GM12878 (cell line): Measurements from ENCODE around the gene GZMM. TPM values are rescaled to one million over a fixed set of nuclear protein-coding genes. Genes with fewer than 3 reads are reported as not detected.
A peak's percentile ranks its signal among the peaks of the same experiment; 100 is the strongest.

ENCODE experiments used
- ATAC-seq: fragments of 200-7000 bp; cut with Tn5 transposase; 3 replicates; pipeline ENCODE4 v1.9.1; 2020; ENCODE audit warnings: mild to moderate bottlenecking, moderate library complexity
- BruUV-seq: library from RNA; stranded (reverse); fragments of 400-500 nt; replicated peaks from 2 replicates; lab custom pipeline; 2021; lab: Mats Ljungman, UMichigan
- CTCF ChIA-PET: fragments of 300-600 bp; sonication (Branson Sonifier 250); formaldehyde crosslinking; extraction: SDS; loops from one replicate; lab custom pipeline; 2021; ENCODE audit warnings: inconsistent platforms; lab: Yijun Ruan, JAX
- POLR2A ChIA-PET: fragments of 350-600 bp; formaldehyde crosslinking; extraction: SDS; loops from one replicate; lab custom pipeline; 2021; ENCODE audit warnings: inconsistent platforms; lab: Charles Lee
- RAD21 ChIA-PET: fragments of 300-600 bp; sonication (Branson Sonifier 250); formaldehyde crosslinking; loops from one replicate; lab custom pipeline; 2023; ENCODE audit warnings: antibody characterized with exemption; ENCODE audit not compliant: unreplicated experiment; lab: Charles Lee
- SMC1A ChIA-PET: fragments of 300-600 bp; sonication (Branson Sonifier 250); formaldehyde crosslinking; loops from one replicate; lab custom pipeline; 2023; ENCODE audit not compliant: unreplicated experiment, uncharacterized antibody; lab: Charles Lee
- DNase-seq: peaks from one replicate; pipeline ENCODE4 v3.0.0-alpha.2; 2011; ENCODE audit warnings: low read depth, low spot score
- FAIRE-seq: peaks from 3 replicates; lab custom pipeline; 2011; peaks lifted over from hg19 to GRCh38; lab: Jason Lieb, UNC
- H2AFZ ChIP-seq: 2 replicates; pipeline ENCODE4 v1.6.0; 2011; ENCODE audit warnings: low read depth, low read length, control low read depth; ENCODE audit not compliant: control insufficient read depth
- H3K27ac ChIP-seq: 2 replicates; pipeline ENCODE4 v1.5.1; 2011; ENCODE audit warnings: control low read depth; ENCODE audit not compliant: control insufficient read depth, insufficient read depth
- H3K27me3 ChIP-seq, 2 experiments: replicated peaks in 1 of 2; 2 replicates each; pipeline versions ENCODE4 v1.6.0 to v1.6.1; 2011; ENCODE audit warnings: low read length in 1 of 2; ENCODE audit not compliant: control insufficient read depth in 2 of 2, insufficient read depth in 2 of 2
- H3K36me3 ChIP-seq, 2 experiments: 2 replicates each; pipeline ENCODE4 v1.5.1; 2011; ENCODE audit warnings: low read length in 1 of 2; ENCODE audit not compliant: control insufficient read depth in 2 of 2, insufficient read depth in 2 of 2
- H3K4me1 ChIP-seq: 2 replicates; pipeline ENCODE4 v1.6.1; 2011; ENCODE audit warnings: mild to moderate bottlenecking, low read length, moderate library complexity, mixed read lengths; ENCODE audit not compliant: control insufficient read depth, insufficient read depth
- H3K4me2 ChIP-seq: 2 replicates; pipeline ENCODE4 v1.6.0; 2011; ENCODE audit warnings: control low read depth; ENCODE audit not compliant: control insufficient read depth, insufficient read depth
- H3K4me3 ChIP-seq: fragments of 200-600 bp; sonication (generic); 2 replicates; pipeline ENCODE4 v1.5.1; 2016
- H3K79me2 ChIP-seq: 2 replicates; pipeline ENCODE4 v1.6.0; 2011; ENCODE audit warnings: low read length; ENCODE audit not compliant: control insufficient read depth, insufficient read depth
- H3K9ac ChIP-seq: 2 replicates; pipeline ENCODE4 v1.8.0; 2011; ENCODE audit warnings: low read length, control low read depth, mixed read lengths; ENCODE audit not compliant: control insufficient read depth, insufficient read depth
- H3K9me3 ChIP-seq: replicated peaks from 3 replicates; pipeline ENCODE4 v1.5.1; 2011; ENCODE audit warnings: mild to moderate bottlenecking, low read length; ENCODE audit not compliant: control insufficient read depth, insufficient read depth
- H4K20me1 ChIP-seq: 2 replicates; pipeline ENCODE4 v1.6.0; 2011; ENCODE audit not compliant: control insufficient read depth, insufficient read depth
- IKZF1 ChIP-seq: fragments of 450-650 bp; conservative IDR thresholded peaks from 2 replicates; pipeline ENCODE4 v1.6.1; 2017; ENCODE audit warnings: antibody characterized with exemption, mild to moderate bottlenecking
- MEF2B ChIP-seq: fragments of 450-650 bp; IDR thresholded peaks from 2 replicates; pipeline ENCODE4 v1.6.1; 2018; ENCODE audit warnings: mild to moderate bottlenecking, moderate library complexity; ENCODE audit not compliant: partially characterized antibody, poor library complexity, severe bottlenecking
- RELA ChIP-seq: fragments of 450-650 bp; IDR thresholded peaks from 2 replicates; pipeline ENCODE4 v1.8.0; 2014; ENCODE audit warnings: borderline replicate concordance; ENCODE audit not compliant: partially characterized antibody
- SREBF1 ChIP-seq: IDR thresholded peaks from 2 replicates; pipeline ENCODE4 v1.6.1; 2012; ENCODE audit warnings: mild to moderate bottlenecking, low read length
- ZBTB33 ChIP-seq: fragments of 450-650 bp; IDR thresholded peaks from 2 replicates; pipeline ENCODE4 v1.6.1; 2017; ENCODE audit warnings: mild to moderate bottlenecking
- WGBS: methylation state at CpG from one replicate; pipeline ENCODE4 v1.1.6; 2016; ENCODE audit warnings: low lambda C conversion rate; ENCODE audit not compliant: insufficient replicate concordance, insufficient coverage; ENCODE audit errors: missing lambda C conversion rate; 5-methylcytosine and 5-hydroxymethylcytosine counted together
- in situ Hi-C: fragments of 300-500 bp; cut with MboI; formaldehyde crosslinking; loops from 9 replicates; pipeline ENCODE4 v1.14.3; 2018; ENCODE audit warnings: mixed read lengths
- intact Hi-C: fragments of 100-400 bp; cut with micrococcal nuclease; formaldehyde crosslinking; loops from one replicate; pipeline ENCODE4 v1.14.2; 2022; ENCODE audit not compliant: unreplicated experiment
- polyA plus RNA-seq, 11 experiments: library from polyadenylated mRNA; depleted of rRNA in 4 of 11; unstranded in 6 of 11; stranded (reverse) in 5 of 11; fragments of >200 nt; fragmentation: Nextera tagmentation in 4 of 11; fragmentation: Illumina TruSeq in 1 of 11; extraction: Ambion mirVana in 4 of 11; extraction: Trizol in 1 of 11; gene quantifications; 1 replicate in 1 of 11; 2 replicates in 10 of 11; pipeline versions ENCODE4 v1.2.1 to v1.2.3, GENCODE V29; 2011 to 2016; ENCODE audit warnings: inconsistent platforms in 2 of 11, missing spikeins in 2 of 11, low read depth in 1 of 11
- total RNA-seq, 4 experiments: library from RNA; depleted of rRNA in 3 of 4; stranded (reverse); fragments of >200 nt in 3 of 4; fragmentation: Illumina TruSeq in 1 of 4; extraction: Trizol in 1 of 4; gene quantifications; 2 replicates each; pipeline versions ENCODE4 v1.2.1 to v1.2.3, GENCODE V29; 2013 to 2021

GZMM gene
- total and polyA plus RNA-seq, 10 of the 15 experiments (the other 5 are each of a cell fraction or from before 2014, with no cell fraction given) = 0.09 to 0.48 (median 0.23) TPM; not detected in 7

GRCh38 chr19:574658-575526 is 31.0 kb downstream of the GZMM start (continued):
- TF ChIP-seq SREBF1 (no peak), RELA (no peak), ZBTB33 (no peak)

GRCh38 chr19:575527-576506 is 32.0 kb downstream of the GZMM start:
- ChIA-PET RAD21 (interaction anchor here (1.2 to 2.0 kb wide), 4 partner anchors 9 to 87 kb away, joined by 3 to 11 read pairs (median 7); partner anchors contain the start of genes CDC34 and RNF126), POLR2A (interaction anchor here (0.6 to 1.1 kb wide), 3 partner anchors 8 to 52 kb away, joined by 3 to 5 read pairs (median 5); no protein-coding TSS in a partner anchor), CTCF (interaction anchor here (0.7 to 1.6 kb wide), 2 partner anchors 44 to 65 kb away, joined by 4 to 9 read pairs; partner anchors contain the start of gene CDC34)
- no peak for DNase-seq
- H3K9me3 ChIP-seq = no peaks in the 10 kb centered on the region
- H3K27me3 ChIP-seq = no peaks in the 10 kb centered on the region
- peaks cover 3% of the 10 kb centered on the region; the same call in 1 of the 2 replicates for H3K4me1 ChIP-seq
- no peak overlapping the region for H3K27ac ChIP-seq
- peaks cover 64% of the 10 kb centered on the region for H3K79me2 ChIP-seq
- WGBS = 59% methylated on average over 36 of the region's 38 CpGs
- no peak overlapping the region; the same call in 1 of the 2 replicates for H3K9ac ChIP-seq
- ATAC-seq = no peak
- FAIRE-seq = no peak
- in situ Hi-C loops = no loop called here
- peak overlapping the region; percentile 83 for H3K4me3 ChIP-seq
- peaks cover 0 to 29% of the 10 kb centered on the region in 2 experiments; a peak in 3 of 4 replicates for H3K36me3 ChIP-seq
- H3K4me2 ChIP-seq = peak overlapping the region; percentile 62
- H2AFZ ChIP-seq = no peak overlapping the region
- H4K20me1 ChIP-seq = 0 out of 2 replicates have a peak, but pooled peaks cover 5% of the 10 kb centered on the region
- TF ChIP-seq IKZF1 (0 out of 2 replicates have a peak, but pooled peaks have one; percentile 14), MEF2B (no peak)
- TF ChIP-seq, all 136 proteins: peak for 1
- no TSS peak for BruUV-seq
- intact Hi-C loops = no loop called here
- SMC1A ChIA-PET = interaction anchor here (0.8 to 2.0 kb wide), 3 partner anchors 43 to 85 kb away, joined by 3 to 20 read pairs (median 4); partner anchors contain the start of gene CDC34
